ENCODE measurements around the gene PDGFRB. TPM values are rescaled to one million over a fixed set of nuclear protein-coding genes. Genes with fewer than 3 reads are reported as not detected.

The PDGFRB gene
- total and polyA plus RNA-seq, 2 of the 4 experiments (the other 2 are of a cell fraction) = 108 to 124 TPM

DNA sequence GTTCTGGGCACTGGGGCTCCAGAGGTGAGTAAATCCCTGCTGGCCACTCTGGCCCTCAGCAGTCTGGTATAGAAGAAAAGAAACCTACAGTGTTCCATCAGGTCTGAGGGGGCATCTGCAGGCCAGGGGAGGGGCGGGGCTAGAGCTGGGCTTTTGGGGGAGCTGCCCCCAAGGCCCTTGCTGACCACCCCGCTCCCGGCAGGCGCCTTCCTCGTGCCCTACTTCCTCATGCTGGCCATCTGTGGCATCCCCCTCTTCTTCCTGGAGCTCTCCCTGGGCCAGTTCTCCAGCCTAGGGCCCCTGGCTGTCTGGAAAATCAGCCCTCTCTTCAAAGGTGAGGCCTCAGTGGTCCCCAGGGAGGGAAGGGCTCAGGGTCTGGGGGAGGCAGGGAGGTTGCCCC lies 40.9 kb upstream of the PDGFRB start:
- dilution Hi-C loops (cut with HindIII; ENCODE audit: low sequenced_read_pairs, unreplicated experiment) (no loop called here), in situ Hi-C loops (cut with MboI; ENCODE audit: low sequenced_read_pairs) (no loop called here), intact Hi-C loops (cut with micrococcal nuclease) (no loop called here)
- no peak overlapping the region for H4K8ac ChIP-seq (ENCODE audit: low read depth in 2 of 2, low read length in 2 of 2)
- no peak overlapping the region for H3K9ac ChIP-seq (ENCODE audit: low read depth, low read length)
- no TSS peak for BruUV-seq (replicated peaks)
- H2BK120ac ChIP-seq (ENCODE audit: low read depth, low read length) = no peak overlapping the region
- no peak overlapping the region for H3K27ac ChIP-seq (ENCODE audit: insufficient read depth, low read length)
- no peak overlapping the region for H2AFZ ChIP-seq (replicated peaks; ENCODE audit: low read length, poor library complexity)
- H3K4me3 ChIP-seq (ENCODE audit: insufficient read depth, low read depth, low read length) = no peak overlapping the region
- no peak overlapping the region for H3K23ac ChIP-seq (ENCODE audit: low read depth, low read length)
- H3K18ac ChIP-seq (ENCODE audit: low read depth, low read length) = no peak overlapping the region
- WGBS, 2 experiments (ENCODE audit: extremely low coverage in 2 of 2, insufficient read length in 1 of 2) = 60% methylated on average over 1 of the region's 5 CpGs; no CpG with 5 or more reads in 1 of the 2 experiments
- no peak overlapping the region for H2BK20ac ChIP-seq (ENCODE audit: low read depth, low read length)
- H4K5ac ChIP-seq (ENCODE audit: low read depth, low read length) = no peak overlapping the region
- H2AK5ac ChIP-seq (ENCODE audit: low read depth, low read length) = no peak overlapping the region
- no peak overlapping the region for H4K91ac ChIP-seq (ENCODE audit: insufficient read depth, low read depth, low read length)
- no peak overlapping the region for H3K4ac ChIP-seq (ENCODE audit: low read depth, low read length)
- CTCF ChIA-PET = no interaction called here
- no peak overlapping the region for H3K14ac ChIP-seq (replicated peaks; ENCODE audit: low read depth, low read length)
- no peak overlapping the region for H3K56ac ChIP-seq (ENCODE audit: extremely low read depth, insufficient read depth, low read length)
- H2AK9ac ChIP-seq (replicated peaks; ENCODE audit: low read depth, low read length, poor library complexity) = no peak overlapping the region
- no peak overlapping the region for H3K4me2 ChIP-seq (ENCODE audit: low read depth, low read length)
- H4K20me1 ChIP-seq (ENCODE audit: insufficient read depth, low read length) = no peaks in the 10 kb centered on the region
- no peaks in the 10 kb centered on the region for H3K79me1 ChIP-seq (ENCODE audit: low read depth in 1 of 2, low read length in 2 of 2)
- POLR2A ChIA-PET (ENCODE audit: unreplicated experiment) = no interaction called here
- H3K36me3 ChIP-seq (ENCODE audit: control insufficient read depth, insufficient read depth, low read length) = no peaks in the 10 kb centered on the region
- no peak overlapping the region for H2BK5ac ChIP-seq (ENCODE audit: low read depth, low read length, poor library complexity, severe bottlenecking)
- peaks cover 2% of the 10 kb centered on the region; the same call in 1 of the 2 replicates for H3K9me3 ChIP-seq (ENCODE audit: control insufficient read depth, insufficient read depth, low read length)
- H2BK15ac ChIP-seq (ENCODE audit: low read depth, low read length) = no peak overlapping the region
- no peak for ATAC-seq (ENCODE audit: low read depth)
- H3K4me1 ChIP-seq (ENCODE audit: control insufficient read depth, insufficient read depth, low read length) = no peaks in the 10 kb centered on the region
- H3K27me3 ChIP-seq (ENCODE audit: control insufficient read depth, insufficient read depth, low read length) = peaks cover 76% of the 10 kb centered on the region
- DNase-seq = no peak
- TF ChIP-seq CEBPB (IDR thresholded peaks at IDR 0.05; ENCODE audit: low read depth, low read length) (no peak), ELK1 (IDR thresholded peaks at IDR 0.05; ENCODE audit: borderline replicate concordance, low read depth, low read length) (no peak), MXI1 (IDR thresholded peaks at IDR 0.05; ENCODE audit: borderline replicate concordance, low read depth, low read length) (no peak), FOS (IDR thresholded peaks at IDR 0.05; ENCODE audit: low read depth, low read length) (no peak), RAD21 (IDR thresholded peaks at IDR 0.05; ENCODE audit: low read length) (no peak), SMC3 (IDR thresholded peaks at IDR 0.05; ENCODE audit: low read depth, low read length) (no peak), RCOR1 (IDR thresholded peaks at IDR 0.05; ENCODE audit: insufficient replicate concordance, low read length) (no peak), MAFK (IDR thresholded peaks at IDR 0.05; ENCODE audit: low read depth, low read length) (no peak), MAZ (IDR thresholded peaks at IDR 0.05; ENCODE audit: borderline replicate concordance, low read depth, low read length) (no peak), RFX5 (IDR thresholded peaks at IDR 0.05; ENCODE audit: low read depth, low read length) (no peak)
- TF ChIP-seq, protein P1, sequence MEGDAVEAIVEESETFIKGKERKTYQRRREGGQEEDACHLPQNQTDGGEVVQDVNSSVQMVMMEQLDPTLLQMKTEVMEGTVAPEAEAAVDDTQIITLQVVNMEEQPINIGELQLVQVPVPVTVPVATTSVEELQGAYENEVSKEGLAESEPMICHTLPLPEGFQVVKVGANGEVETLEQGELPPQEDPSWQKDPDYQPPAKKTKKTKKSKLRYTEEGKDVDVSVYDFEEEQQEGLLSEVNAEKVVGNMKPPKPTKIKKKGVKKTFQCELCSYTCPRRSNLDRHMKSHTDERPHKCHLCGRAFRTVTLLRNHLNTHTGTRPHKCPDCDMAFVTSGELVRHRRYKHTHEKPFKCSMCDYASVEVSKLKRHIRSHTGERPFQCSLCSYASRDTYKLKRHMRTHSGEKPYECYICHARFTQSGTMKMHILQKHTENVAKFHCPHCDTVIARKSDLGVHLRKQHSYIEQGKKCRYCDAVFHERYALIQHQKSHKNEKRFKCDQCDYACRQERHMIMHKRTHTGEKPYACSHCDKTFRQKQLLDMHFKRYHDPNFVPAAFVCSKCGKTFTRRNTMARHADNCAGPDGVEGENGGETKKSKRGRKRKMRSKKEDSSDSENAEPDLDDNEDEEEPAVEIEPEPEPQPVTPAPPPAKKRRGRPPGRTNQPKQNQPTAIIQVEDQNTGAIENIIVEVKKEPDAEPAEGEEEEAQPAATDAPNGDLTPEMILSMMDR (conservative IDR thresholded peaks at IDR 0.05; ENCODE audit: low read depth, low read length) = no peak
- no peaks in the 10 kb centered on the region for H3K9me1 ChIP-seq (ENCODE audit: insufficient read depth, low read length)
